ENCODE data around the gene LRIG1.
"Not testable (repeated sequence)": the region's sequence is repeated elsewhere in the genome, so short reads cannot be mapped to it uniquely, and the experiment has no call there.

LRIG1 gene

DNA sequence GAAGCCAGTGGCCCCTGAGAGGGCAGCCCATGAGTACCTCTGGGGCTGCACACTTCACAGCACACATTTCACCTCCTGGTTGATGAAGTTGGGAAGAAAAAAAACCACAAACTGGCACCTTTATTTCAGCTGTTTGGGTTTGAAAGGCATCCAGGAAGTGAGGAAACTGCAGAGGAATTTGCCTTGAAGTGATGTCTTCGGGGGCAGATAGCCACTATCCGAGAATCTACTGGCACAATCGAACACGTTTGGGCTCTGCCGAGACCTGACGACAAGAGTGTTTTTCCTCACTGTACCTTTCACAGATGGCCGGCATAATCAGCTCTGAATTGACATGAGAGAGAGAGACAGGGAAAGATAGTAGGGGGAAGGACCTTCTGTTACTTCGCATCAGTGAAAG, 59.7 kb downstream of the LRIG1 start:
- DNase-seq: no peak

GRCh38 chr3:66439666-66440344, 61.0 kb downstream of the LRIG1 start:
- no peak for DNase-seq

DNA sequence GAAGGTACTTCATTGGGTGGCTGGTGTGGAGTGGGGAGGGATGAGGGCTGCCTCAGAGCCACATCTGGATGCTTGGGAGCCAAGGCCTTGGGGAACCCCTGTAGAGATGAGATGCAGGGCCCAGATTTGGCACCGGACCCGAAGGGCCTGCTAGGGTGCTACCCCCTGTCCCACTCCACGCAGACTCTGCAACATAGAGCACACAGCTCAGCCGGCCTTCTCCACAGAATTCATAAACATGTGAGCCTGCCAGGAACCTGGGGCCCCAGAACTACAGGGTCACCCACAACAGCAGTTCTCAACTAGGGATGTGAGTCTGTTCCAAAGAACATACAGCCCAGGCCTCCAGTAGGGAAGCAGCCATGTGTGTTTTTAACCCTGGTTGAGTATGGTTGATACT, 62.8 kb downstream of the LRIG1 start:
- DNase-seq: no peak

DNA sequence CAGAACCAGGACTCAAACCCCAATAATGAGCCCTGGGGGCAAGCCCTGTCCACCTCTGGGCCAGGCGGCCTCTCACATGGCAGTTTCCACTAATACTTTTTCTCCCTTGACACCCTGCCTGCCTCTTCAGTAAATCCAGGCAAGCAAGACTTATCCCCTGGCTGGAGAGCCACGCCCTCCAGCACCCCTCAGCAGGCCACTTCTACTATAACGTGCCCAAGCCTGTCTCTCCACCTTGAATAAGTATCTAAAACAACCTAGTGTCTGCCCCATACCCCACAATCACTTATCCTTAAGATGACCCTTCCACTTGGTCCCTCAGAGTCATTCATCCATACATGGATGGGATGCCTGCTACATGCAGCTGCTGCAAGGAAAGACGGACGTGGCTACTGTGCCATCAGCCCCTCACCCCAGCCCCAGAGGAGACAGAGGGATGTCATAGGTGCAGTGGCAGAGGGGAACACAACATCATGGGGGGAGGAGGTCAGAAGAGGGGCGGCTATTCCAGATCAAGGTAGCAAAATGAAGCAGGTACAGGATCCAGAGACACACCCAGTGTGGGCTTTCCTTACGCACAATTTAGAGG, 63.4 kb downstream of the LRIG1 start:
- DNase-seq: no peak

GRCh38 chr3:66435989-66436388, 64.8 kb downstream of the LRIG1 start:
- no peak for DNase-seq

DNA sequence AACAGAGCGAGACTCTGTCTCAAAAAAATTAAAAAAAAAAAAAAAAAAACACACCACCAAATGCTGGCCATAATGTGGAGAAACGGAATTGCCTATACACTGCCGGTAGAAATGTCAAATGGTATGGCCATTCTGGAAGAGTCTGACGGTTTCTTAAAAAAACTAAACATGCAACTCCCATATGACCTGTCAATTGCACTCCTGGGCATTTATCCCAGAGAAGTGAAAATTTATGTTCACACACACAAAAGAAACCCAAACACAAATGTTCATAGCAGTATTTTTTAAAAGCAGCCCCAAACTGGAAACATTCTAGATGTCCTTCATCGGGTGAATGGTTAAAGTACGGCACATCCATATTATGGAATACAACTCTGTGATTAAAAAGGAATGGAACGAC, 66.1 kb downstream of the LRIG1 start:
- DNase-seq: no peak

DNA sequence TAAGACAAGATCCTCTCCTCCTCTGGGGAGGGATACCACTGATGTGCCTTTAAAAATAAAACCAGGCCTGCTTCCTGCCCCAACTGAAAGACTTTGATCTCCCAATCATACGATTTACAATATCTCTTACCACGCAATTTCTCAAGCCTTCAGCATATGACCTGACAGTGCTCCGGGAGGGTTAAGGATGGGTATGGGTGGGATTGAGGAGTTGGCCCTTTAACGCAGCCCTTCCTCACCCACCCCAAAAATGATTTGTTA, 67.4 kb downstream of the LRIG1 start:
- no peak for DNase-seq

DNA sequence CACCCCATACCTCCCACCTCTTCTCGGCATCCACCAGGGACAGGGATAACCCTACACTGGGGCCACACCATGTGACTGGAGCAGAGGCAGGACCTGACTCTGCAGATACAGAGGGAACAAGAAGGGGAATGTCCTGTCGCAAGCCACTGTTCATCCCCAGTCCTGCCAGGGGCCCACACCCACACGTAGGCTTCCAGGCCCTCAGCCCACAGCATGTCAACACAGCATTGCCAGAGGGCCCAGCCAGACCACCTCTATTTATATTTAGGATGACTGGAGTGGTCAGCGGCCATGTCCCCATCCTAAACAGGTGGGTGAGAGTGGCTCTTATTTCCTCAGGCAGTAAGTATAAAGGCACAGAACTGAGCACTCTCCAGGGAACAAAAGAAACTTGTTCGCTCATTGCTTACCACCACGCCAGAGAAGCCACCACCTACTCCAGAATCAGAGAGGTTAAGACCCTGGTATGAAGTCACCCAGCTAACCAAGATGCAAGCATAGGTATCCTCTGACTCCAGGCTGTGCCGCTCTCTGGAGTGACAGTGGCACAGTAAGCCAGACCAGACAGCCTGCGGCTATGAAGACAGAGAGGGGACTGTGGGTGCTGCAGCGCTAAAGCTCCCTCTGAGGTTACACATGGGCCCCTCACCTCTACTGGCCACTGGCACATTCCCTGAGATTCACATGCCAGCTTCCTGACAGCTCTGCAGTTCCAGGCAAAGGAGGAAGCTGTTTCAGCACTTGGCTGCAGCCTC, 67.9 kb downstream of the LRIG1 start:
- no peak for DNase-seq

DNA sequence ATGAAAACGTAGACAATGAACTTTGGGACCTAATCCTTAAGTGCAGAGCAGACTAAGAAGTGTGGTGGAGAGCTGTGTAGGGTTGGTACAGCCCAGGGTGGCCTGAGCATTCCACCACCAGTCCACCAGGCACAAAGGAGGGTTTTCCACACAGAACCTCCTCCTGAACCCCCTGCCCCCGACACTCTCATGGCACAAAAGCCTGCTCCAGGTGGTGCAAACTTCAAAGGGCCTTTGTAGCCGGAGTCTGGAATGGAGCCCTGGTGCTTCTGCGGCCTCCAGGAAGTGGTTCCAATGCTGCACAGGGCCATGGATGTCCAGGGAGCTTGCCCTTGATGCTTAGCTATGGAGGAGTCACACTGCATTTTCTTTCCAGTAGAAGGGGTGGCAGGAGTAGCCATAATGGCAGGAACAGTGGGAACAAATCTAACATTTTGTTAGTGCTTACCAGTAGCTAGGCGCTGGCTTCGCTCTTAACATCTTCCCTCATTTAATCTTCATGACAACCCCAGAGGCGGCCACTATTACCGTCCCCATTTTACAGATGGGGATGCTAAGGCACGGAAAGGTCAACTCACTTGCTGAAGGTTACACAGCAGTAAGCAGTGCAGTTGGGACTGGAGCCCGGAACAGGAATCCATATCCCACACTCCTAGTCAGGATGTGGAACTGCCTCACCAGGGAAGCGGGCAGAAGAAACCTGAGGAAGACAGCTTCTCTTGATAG, 68.6 kb downstream of the LRIG1 start:
- DNase-seq: no peak

- no peak for DNase-seq
These were observed 69.3 kb downstream of the LRIG1 start for GRCh38 chr3:66431494-66431893.

DNA sequence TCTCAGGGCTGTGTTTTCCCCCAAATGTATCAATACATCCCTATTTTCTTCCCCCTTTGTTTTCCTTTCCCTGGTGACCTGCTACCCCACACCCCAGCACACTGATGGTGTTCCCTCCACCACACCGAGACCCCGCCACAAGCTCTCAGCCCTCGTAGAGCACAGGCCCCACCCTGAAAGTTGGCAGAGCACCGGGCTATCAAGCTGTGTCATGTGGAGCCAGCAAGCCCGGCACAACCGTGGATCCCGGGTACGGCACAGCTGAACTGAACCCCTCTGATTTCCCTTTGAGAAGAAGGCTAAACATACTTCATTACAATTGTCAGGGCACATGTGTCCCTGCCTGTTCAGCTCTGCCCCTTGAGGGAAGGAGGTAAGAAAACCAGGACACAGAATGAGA, 69.9 kb downstream of the LRIG1 start:
- no peak for DNase-seq

DNA sequence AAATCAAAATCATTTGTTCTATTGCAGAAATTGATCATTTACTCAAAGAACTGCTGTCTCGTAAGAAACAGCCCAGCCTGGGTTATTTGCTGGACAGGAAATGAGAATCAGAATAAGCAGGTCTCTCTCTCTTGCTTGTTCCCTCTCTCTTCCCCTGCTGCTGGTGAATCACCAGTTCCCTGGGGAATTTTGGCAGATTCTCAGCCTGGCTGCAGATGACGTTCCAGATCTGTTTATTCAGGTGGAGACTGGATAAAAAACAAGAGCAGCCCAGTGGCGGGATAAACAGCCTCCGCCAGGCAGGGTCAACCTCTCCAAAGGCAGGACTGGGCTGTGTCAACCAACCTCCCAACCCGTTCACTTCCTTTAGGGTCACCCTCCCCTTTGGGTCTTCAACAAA, 72.1 kb downstream of the LRIG1 start:
- no peak for DNase-seq

DNA sequence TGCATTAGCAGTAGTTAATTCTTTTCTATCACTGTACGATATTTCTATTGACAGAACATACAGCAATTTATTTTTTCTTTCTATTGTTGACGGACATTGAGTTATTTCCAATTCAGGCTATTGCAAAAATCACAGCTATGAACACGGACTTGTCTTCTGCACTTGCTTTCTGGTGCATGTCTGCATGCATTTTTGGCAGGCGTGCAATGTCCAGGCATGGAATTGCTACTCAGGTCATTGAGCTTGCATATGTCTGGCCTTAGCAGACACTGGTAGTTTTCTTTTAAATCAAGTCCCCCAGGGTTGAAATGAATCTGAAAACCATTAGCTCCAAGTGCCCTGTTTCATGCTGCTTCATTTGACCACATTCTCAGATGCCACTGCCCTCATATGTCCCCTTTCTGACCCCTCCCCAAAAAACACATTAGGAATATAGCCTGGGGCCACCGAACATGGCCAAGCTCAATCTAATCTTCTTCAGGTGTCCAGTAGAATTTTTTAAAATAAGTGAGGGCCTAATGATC, 72.8 kb downstream of the LRIG1 start:
- no peak for DNase-seq

DNA sequence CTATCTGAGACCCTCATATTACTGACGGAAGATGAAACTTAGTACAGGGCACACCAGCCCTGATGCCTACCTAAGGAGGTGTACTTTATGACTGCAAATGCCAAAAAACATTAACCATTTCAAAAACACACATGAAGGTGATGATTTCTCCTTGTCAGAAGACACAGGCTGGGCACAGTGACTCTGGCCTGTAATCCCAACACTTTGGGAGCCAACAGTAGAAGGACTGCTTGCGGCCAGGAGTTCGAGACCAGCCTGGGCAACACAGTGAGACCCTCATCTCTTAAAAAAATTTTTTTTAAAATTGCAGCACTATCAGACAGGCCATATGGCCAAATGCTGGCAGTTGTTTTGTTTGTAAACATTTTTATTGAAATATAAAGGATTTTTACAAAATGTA, 73.5 kb downstream of the LRIG1 start:
- no peak for DNase-seq

- no peak for DNase-seq
These were observed 74.7 kb downstream of the LRIG1 start for GRCh38 chr3:66426135-66426534.

DNA sequence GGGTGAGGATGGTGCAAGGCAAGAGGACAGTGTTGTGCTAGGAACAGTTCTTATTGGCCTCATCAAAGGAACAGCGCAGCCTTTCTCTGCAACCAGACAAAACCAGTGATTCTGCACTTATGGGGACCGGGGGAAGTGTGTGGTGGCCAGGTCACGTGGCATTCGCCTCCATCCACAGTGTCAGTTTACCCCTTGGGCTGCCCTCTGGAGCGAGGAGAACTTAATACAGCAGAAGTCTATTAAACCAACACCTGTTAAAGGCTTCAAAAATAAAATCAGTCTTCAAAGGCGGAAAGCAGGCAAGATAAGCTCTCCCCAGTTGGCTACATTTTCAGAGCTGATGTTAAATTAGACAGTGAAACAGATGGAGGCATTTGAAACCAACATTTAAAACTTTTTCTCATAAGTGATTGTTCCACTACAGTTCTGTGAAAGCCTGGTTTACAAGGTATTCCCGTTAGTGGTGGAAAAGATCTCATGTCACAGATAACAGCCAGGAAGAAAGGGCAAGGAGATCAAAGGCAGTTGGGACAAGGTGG, 75.2 kb downstream of the LRIG1 start:
- DNase-seq: no peak

DNA sequence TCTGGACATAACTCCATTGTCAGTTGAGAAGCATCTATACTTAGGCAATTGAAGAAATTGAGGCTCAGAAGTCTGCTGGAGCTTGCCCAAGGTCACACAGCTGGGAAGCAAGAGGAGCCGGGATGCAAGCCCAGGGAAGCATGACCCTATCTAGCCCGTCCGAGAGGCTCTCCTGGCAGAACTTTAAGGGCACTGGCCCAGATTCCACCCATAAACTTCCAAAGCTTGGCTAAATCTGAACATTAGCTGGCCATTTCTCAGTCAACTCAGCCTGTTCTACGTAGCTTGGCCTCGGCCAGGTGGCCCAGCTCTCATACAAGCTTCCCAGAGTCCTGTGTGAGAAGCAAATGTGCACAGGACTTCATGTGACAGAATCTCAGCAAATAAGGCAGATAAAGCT, 75.8 kb downstream of the LRIG1 start:
- no peak for DNase-seq

- DNase-seq: no peak
These were observed 77.0 kb downstream of the LRIG1 start for GRCh38 chr3:66423791-66424190.

DNA sequence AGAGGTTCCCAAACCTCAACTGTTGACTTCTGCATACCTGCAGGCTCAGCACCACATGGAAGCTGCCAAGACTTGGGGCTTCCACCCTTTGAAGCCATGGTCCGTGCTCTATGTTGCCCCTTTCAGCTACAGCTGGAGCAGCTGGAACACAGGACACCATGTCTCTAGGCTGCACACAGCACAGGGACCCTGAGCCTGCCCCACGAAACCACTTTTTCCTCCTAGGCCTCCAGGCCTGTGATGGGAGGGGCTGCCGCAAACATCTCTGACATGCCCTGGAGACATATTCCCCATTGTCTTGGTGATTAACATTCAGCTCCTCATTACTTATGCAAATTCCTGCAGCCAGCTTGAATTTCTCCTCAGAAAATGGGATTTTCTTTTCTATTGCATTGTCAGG, 78.9 kb downstream of the LRIG1 start:
- DNase-seq: not testable (repeated sequence)

GRCh38 chr3:66421144-66421543, 79.7 kb downstream of the LRIG1 start:
- DNase-seq: not testable (repeated sequence)

GRCh38 chr3:66419036-66419435, 81.8 kb downstream of the LRIG1 start:
- no peak for DNase-seq

GRCh38 chr3:66418475-66418931, 82.3 kb downstream of the LRIG1 start:
- no peak for DNase-seq

All from effector CD8-positive, alpha-beta T cell (primary cell).